ENCODE results near the gene OPCML.

The OPCML gene

GRCh38 chr11:133541021-133541719 lies 8.9 kb upstream of the OPCML start:
- DNase-seq (ENCODE audit: low spot score), result no peak

GRCh38 chr11:133536198-133536597 lies 3.9 kb upstream of the OPCML start:
- no peak for DNase-seq (ENCODE audit: low spot score)

- no peak for DNase-seq (ENCODE audit: low spot score)
Measured at GRCh38 chr11:133533205-133533604, 904 bp upstream of the OPCML start.

- DNase-seq (ENCODE audit: low spot score), result no peak
Measured at GRCh38 chr11:133531458-133531857, 843 bp downstream of the OPCML start.

GRCh38 chr11:133530501-133530835 lies 1.8 kb downstream of the OPCML start:
- no peak for DNase-seq (ENCODE audit: low spot score)

GRCh38 chr11:133529807-133530500 lies 2.3 kb downstream of the OPCML start:
- no peak for DNase-seq (ENCODE audit: low spot score)

GRCh38 chr11:133526790-133527189 lies 5.5 kb downstream of the OPCML start:
- DNase-seq (ENCODE audit: low spot score), result no peak

GRCh38 chr11:133525976-133526375 lies 6.3 kb downstream of the OPCML start:
- DNase-seq (ENCODE audit: low spot score), result no peak

GRCh38 chr11:133524488-133524887 lies 7.8 kb downstream of the OPCML start:
- DNase-seq (ENCODE audit: low spot score), result no peak

- DNase-seq (ENCODE audit: low spot score), result no peak
Measured at GRCh38 chr11:133522344-133522743, 10.0 kb downstream of the OPCML start.

GRCh38 chr11:133521502-133521901 lies 10.8 kb downstream of the OPCML start:
- DNase-seq (ENCODE audit: low spot score), result no peak

GRCh38 chr11:133520707-133521106 lies 11.6 kb downstream of the OPCML start:
- no peak for DNase-seq (ENCODE audit: low spot score)

GRCh38 chr11:133519560-133519959 lies 12.7 kb downstream of the OPCML start:
- no peak for DNase-seq (ENCODE audit: low spot score)

GRCh38 chr11:133518702-133519264 lies 13.5 kb downstream of the OPCML start:
- no peak for DNase-seq (ENCODE audit: low spot score)

- DNase-seq (ENCODE audit: low spot score), result no peak
Measured at GRCh38 chr11:133516845-133517244, 15.5 kb downstream of the OPCML start.

GRCh38 chr11:133515107-133515506 lies 17.2 kb downstream of the OPCML start:
- DNase-seq (ENCODE audit: low spot score), result no peak

GRCh38 chr11:133509924-133510697 lies 22.2 kb downstream of the OPCML start:
- no peak for DNase-seq (ENCODE audit: low spot score)

GRCh38 chr11:133508468-133508867 lies 23.8 kb downstream of the OPCML start:
- no peak for DNase-seq (ENCODE audit: low spot score)

- no peak for DNase-seq (ENCODE audit: low spot score)
Measured at GRCh38 chr11:133507185-133507584, 25.1 kb downstream of the OPCML start.

GRCh38 chr11:133506551-133507094 lies 25.7 kb downstream of the OPCML start:
- DNase-seq (ENCODE audit: low spot score), result no peak

- no peak for DNase-seq (ENCODE audit: low spot score)
Measured at GRCh38 chr11:133506023-133506422, 26.3 kb downstream of the OPCML start.

GRCh38 chr11:133504906-133505305 lies 27.4 kb downstream of the OPCML start:
- no peak for DNase-seq (ENCODE audit: low spot score)

GRCh38 chr11:133503776-133504175 lies 28.5 kb downstream of the OPCML start:
- DNase-seq (ENCODE audit: low spot score), result no peak

All from hematopoietic multipotent progenitor cell treated with erythropoietin and hydrocortisone succinate and interleukin-3 and kit ligand, for 17 days (in vitro differentiated cells).